ENCODE results near the gene BCAS1.

- TF ChIP-seq GATA2 (IDR thresholded peaks at IDR 0.05; ENCODE audit: low read depth, low read length): no peak
- no peak for TF ChIP-seq GATA3 (IDR thresholded peaks at IDR 0.05; ENCODE audit: low read depth, low read length)
Measured at GRCh38 chr20:53948383-53949318, 121.7 kb downstream of the BCAS1 start.

All from SH-SY5Y (cell line).